ENCODE data around the gene HRAS. TPM values are rescaled to one million over a fixed set of nuclear protein-coding genes. Genes with fewer than 3 reads are reported as not detected.

Gene HRAS
- total RNA-seq, 1 experiment from 2014 or later: 47.2 TPM

GRCh38 chr11:533586-534395 lies 1.6 kb downstream of the HRAS start:
- H3K27ac ChIP-seq: no peak overlapping the region
- DNase-seq: no peak
- no peaks in the 10 kb centered on the region for H3K27me3 ChIP-seq (ENCODE audit: insufficient read depth, low read depth)
- H2AFZ ChIP-seq: no peak overlapping the region
- TF ChIP-seq CTCF (conservative IDR thresholded peaks at IDR 0.05) (no peak), EZH2 (IDR thresholded peaks at IDR 0.05; ENCODE audit: low read depth) (no peak)
- BruUV-seq (replicated peaks): TSS peak; percentile 15
- H3K4me3 ChIP-seq: peak overlapping the region; percentile 89; the same call in 1 of the 2 replicates
- CTCF ChIA-PET: no interaction called here
- POLR2A ChIA-PET (ENCODE audit: unreplicated experiment): no interaction called here
- H3F3A ChIP-seq (ENCODE audit: insufficient read depth, low read depth): peaks cover 8% of the 10 kb centered on the region
- no peaks in the 10 kb centered on the region for H3K36me3 ChIP-seq (ENCODE audit: low read depth)
- no peaks in the 10 kb centered on the region for H4K20me1 ChIP-seq (ENCODE audit: insufficient read depth)
- no peaks in the 10 kb centered on the region for H3K4me1 ChIP-seq (replicated peaks; ENCODE audit: insufficient read depth)
- H3K9me2 ChIP-seq (ENCODE audit: insufficient read depth): no peaks in the 10 kb centered on the region
- H3K79me2 ChIP-seq (ENCODE audit: low read depth): 0 out of 2 replicates have a peak, but pooled peaks cover 3% of the 10 kb centered on the region
- intact Hi-C loops (cut with micrococcal nuclease; ENCODE audit: unreplicated experiment): no loop called here
- peak overlapping the region; percentile 80 for H3K4me2 ChIP-seq
- no peaks in the 10 kb centered on the region for H3K9me3 ChIP-seq (ENCODE audit: insufficient read depth, low read depth)

- Histone ChIP-seq H2AFZ (no peak overlapping the region), H3K4me1 (replicated peaks; ENCODE audit: insufficient read depth) (no peaks in the 10 kb centered on the region), H3K9me2 (ENCODE audit: insufficient read depth) (no peaks in the 10 kb centered on the region), H4K20me1 (ENCODE audit: insufficient read depth) (no peaks in the 10 kb centered on the region), H3K9me3 (ENCODE audit: insufficient read depth, low read depth) (no peaks in the 10 kb centered on the region), H3K27ac (no peak overlapping the region), H3F3A (ENCODE audit: insufficient read depth, low read depth) (peaks cover 8% of the 10 kb centered on the region), H3K79me2 (ENCODE audit: low read depth) (0 out of 2 replicates have a peak, but pooled peaks cover 3% of the 10 kb centered on the region), H3K36me3 (ENCODE audit: low read depth) (no peaks in the 10 kb centered on the region), H3K4me2 (no peak overlapping the region), H3K27me3 (ENCODE audit: insufficient read depth, low read depth) (no peaks in the 10 kb centered on the region), H3K4me3 (no peak overlapping the region)
- ChIA-PET POLR2A (ENCODE audit: unreplicated experiment) (no interaction called here), CTCF (no interaction called here)
- no peak for DNase-seq
- intact Hi-C loops (cut with micrococcal nuclease; ENCODE audit: unreplicated experiment): no loop called here
- no TSS peak for BruUV-seq (replicated peaks)
- no peak for TF ChIP-seq EZH2 (IDR thresholded peaks at IDR 0.05; ENCODE audit: low read depth)
- TF ChIP-seq CTCF (conservative IDR thresholded peaks at IDR 0.05): no peak
Measured at GRCh38 chr11:532986-533585, 2.3 kb downstream of the HRAS start.

- DNase-seq: no peak
- Histone ChIP-seq H3K27me3 (ENCODE audit: insufficient read depth, low read depth) (no peaks in the 10 kb centered on the region), H3K4me1 (replicated peaks; ENCODE audit: insufficient read depth) (no peaks in the 10 kb centered on the region), H3K9me3 (ENCODE audit: insufficient read depth, low read depth) (no peaks in the 10 kb centered on the region), H3K36me3 (ENCODE audit: low read depth) (no peaks in the 10 kb centered on the region), H3K79me2 (ENCODE audit: low read depth) (0 out of 2 replicates have a peak, but pooled peaks cover 3% of the 10 kb centered on the region), H3K4me3 (no peak overlapping the region), H3K4me2 (no peak overlapping the region), H2AFZ (no peak overlapping the region), H3F3A (ENCODE audit: insufficient read depth, low read depth) (peaks cover 8% of the 10 kb centered on the region), H3K27ac (no peak overlapping the region), H3K9me2 (ENCODE audit: insufficient read depth) (no peaks in the 10 kb centered on the region), H4K20me1 (ENCODE audit: insufficient read depth) (no peaks in the 10 kb centered on the region)
- no TSS peak for BruUV-seq (replicated peaks)
- intact Hi-C loops (cut with micrococcal nuclease; ENCODE audit: unreplicated experiment): no loop called here
- CTCF ChIA-PET: no interaction called here
- TF ChIP-seq CTCF (conservative IDR thresholded peaks at IDR 0.05): no peak
- no peak for TF ChIP-seq EZH2 (IDR thresholded peaks at IDR 0.05; ENCODE audit: low read depth)
- POLR2A ChIA-PET (ENCODE audit: unreplicated experiment): no interaction called here
Measured at GRCh38 chr11:532527-532985, 2.8 kb downstream of the HRAS start.
